ENCODE measurements around the gene ZNF621. TPM values are rescaled to one million over a fixed set of nuclear protein-coding genes. Genes with fewer than 3 reads are reported as not detected.
A peak's percentile ranks its signal among the peaks of the same experiment; 100 is the strongest.

Gene ZNF621
- total and polyA plus RNA-seq, 9 of the 15 experiments (the other 6 are each of a cell fraction or from before 2014, with no cell fraction given): 4.7 to 28.9 (median 20.6) TPM

- TF ChIP-seq IRF1 (CRISPR knock-in tag; IDR thresholded peaks at IDR 0.05; ENCODE audit: borderline replicate concordance) (no peak), CREB3 (tag; conservative IDR thresholded peaks at IDR 0.05; ENCODE audit: low read depth) (no peak), ZNF699 (CRISPR knock-in tag; IDR thresholded peaks at IDR 0.05; ENCODE audit: insufficient replicate concordance) (no peak), RBM25 (IDR thresholded peaks at IDR 0.05; ENCODE audit: low read depth, low read length, severe bottlenecking) (no peak), ZNF408 (CRISPR knock-in tag; IDR thresholded peaks at IDR 0.05; ENCODE audit: low read depth) (no peak), ATF7 (IDR thresholded peaks at IDR 0.05) (peak; percentile 81), ELF4 (CRISPR knock-in tag; IDR thresholded peaks at IDR 0.05) (no peak), TRIM25 (IDR thresholded peaks at IDR 0.05; ENCODE audit: borderline replicate concordance) (no peak), DEAF1 (CRISPR knock-in tag; IDR thresholded peaks at IDR 0.05) (no peak), HES1 (IDR thresholded peaks at IDR 0.05; ENCODE audit: low read depth) (no peak), RERE (CRISPR knock-in tag; IDR thresholded peaks at IDR 0.05; ENCODE audit: borderline replicate concordance) (no peak)
Measured at GRCh38 chr3:40505599-40506462, 18.9 kb upstream of the ZNF621 start, which contains the start of gene ZNF620 (continued).
